OCI-LY3 (cell line): Measurements from ENCODE around the gene C3orf20.

Experiments
- H2AFZ ChIP-seq: fragments of 200-600, 300-600 bp; shearing (Covaris generic); 2 replicates; pipeline ENCODE4 v1.6.0; 2014; ENCODE audit warnings: antibody characterized with exemption, low read depth, low read length
- H3K27ac ChIP-seq: fragments of 200-600, 300-600 bp; sonication (generic); 2 replicates; pipeline ENCODE4 v1.5.1; 2014; ENCODE audit warnings: mild to moderate bottlenecking, low read length, moderate library complexity, mixed read lengths
- H3K27me3 ChIP-seq: fragments of 200-600, 300-600 bp; sonication (generic); 2 replicates; pipeline ENCODE4 v1.6.1; 2014; ENCODE audit warnings: low read depth, low read length, mixed read lengths
- H3K36me3 ChIP-seq: fragments of 200-600, 300-600 bp; sonication (generic); replicated peaks from 2 replicates; pipeline ENCODE3; 2014; ENCODE audit warnings: low read depth, low read length, mixed read lengths
- H3K4me1 ChIP-seq: fragments of 300-600, 200-600 bp; sonication (generic); 2 replicates; pipeline ENCODE4 v1.6.1; 2014; ENCODE audit warnings: low read length, mixed read lengths
- H3K4me2 ChIP-seq: fragments of 200-600, 300-600 bp; sonication (generic); 2 replicates; pipeline ENCODE4 v1.6.1; 2014; ENCODE audit warnings: low read length, mixed read lengths
- H3K4me3 ChIP-seq: fragments of 300-600, 200-600 bp; sonication (generic); 2 replicates; pipeline ENCODE4 v1.5.1; 2014; ENCODE audit warnings: antibody characterized with exemption, mild to moderate bottlenecking, low read length, moderate library complexity
- H3K79me2 ChIP-seq: fragments of 300-600, 200-600 bp; shearing (Covaris generic); 2 replicates; pipeline ENCODE4 v1.6.1; 2014; ENCODE audit warnings: mild to moderate bottlenecking, low read length, mixed read lengths
- H3K9ac ChIP-seq: fragments of 300-600, 200-600 bp; shearing (Covaris generic); 2 replicates; pipeline ENCODE4 v1.6.0; 2014; ENCODE audit warnings: mild to moderate bottlenecking, low read length, moderate library complexity
- H3K9me3 ChIP-seq: fragments of 200-600, 300-600 bp; shearing (Covaris generic); 2 replicates; pipeline ENCODE4 v1.6.1; 2014; ENCODE audit warnings: low read length, mixed read lengths; ENCODE audit not compliant: insufficient read depth
- H4K20me1 ChIP-seq: fragments of 200-600, 300-600 bp; sonication (generic); 2 replicates; pipeline ENCODE4 v1.6.1; 2016; ENCODE audit warnings: low read length, mixed read lengths; ENCODE audit not compliant: insufficient read depth
- CTCF ChIP-seq: fragments of 200-600, 300-600 bp; sonication (generic); IDR thresholded peaks from 2 replicates; pipeline ENCODE4 v1.5.1; 2014; ENCODE audit warnings: antibody characterized with exemption, low read length, low read depth
- EZH2phosphoT487 ChIP-seq: fragments of 200-600 bp; shearing (Covaris generic); IDR thresholded peaks from 2 replicates; pipeline ENCODE4 v1.6.1; 2018; ENCODE audit warnings: antibody characterized with exemption, mixed run types, low read depth

Gene C3orf20

DNA sequence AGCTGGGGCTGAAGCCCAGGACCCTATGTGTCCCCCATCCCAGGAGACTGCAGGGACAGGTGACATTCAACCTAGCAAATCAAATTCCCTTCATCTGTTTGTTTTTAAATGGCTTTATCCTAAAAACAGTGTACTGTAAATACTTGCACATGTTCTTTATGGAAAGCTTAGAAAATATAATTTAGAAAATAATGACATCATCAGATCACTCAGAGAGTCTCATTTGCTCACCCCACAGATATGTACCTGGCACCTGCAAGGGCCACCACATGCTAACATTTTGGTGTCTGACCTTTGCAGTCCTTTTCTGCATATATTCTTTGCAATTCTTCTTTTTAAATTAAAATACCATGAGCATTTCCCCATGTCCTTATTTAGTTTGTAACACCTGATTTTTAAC, 85.2 kb downstream of the C3orf20 start:
- TF ChIP-seq EZH2phosphoT487 (no peak), CTCF (no peak)
- Histone ChIP-seq H4K20me1 (no peaks in the 10 kb centered on the region), H3K27ac (no peak overlapping the region), H3K36me3 (no peaks in the 10 kb centered on the region), H3K9ac (no peak overlapping the region), H3K27me3 (peaks cover 2% of the 10 kb centered on the region; the same call in 1 of the 2 replicates), H3K4me1 (no peaks in the 10 kb centered on the region), H3K4me3 (no peak overlapping the region), H3K4me2 (no peak overlapping the region), H2AFZ (no peak overlapping the region), H3K9me3 (no peaks in the 10 kb centered on the region), H3K79me2 (no peaks in the 10 kb centered on the region)

GRCh38 chr3:14761121-14761672, 86.3 kb downstream of the C3orf20 start:
- no peaks in the 10 kb centered on the region for H3K36me3 ChIP-seq
- no peak overlapping the region for H3K4me3 ChIP-seq
- no peak overlapping the region for H3K4me2 ChIP-seq
- no peak overlapping the region for H3K9ac ChIP-seq
- TF ChIP-seq EZH2phosphoT487: no peak
- TF ChIP-seq CTCF: 0 out of 2 replicates have a peak, but pooled peaks have one; percentile 15
- no peak overlapping the region for H3K27ac ChIP-seq
- H2AFZ ChIP-seq: no peak overlapping the region
- H3K79me2 ChIP-seq: no peaks in the 10 kb centered on the region
- no peaks in the 10 kb centered on the region for H3K27me3 ChIP-seq
- H3K4me1 ChIP-seq: no peaks in the 10 kb centered on the region
- no peaks in the 10 kb centered on the region for H3K9me3 ChIP-seq
- H4K20me1 ChIP-seq: no peaks in the 10 kb centered on the region

DNA sequence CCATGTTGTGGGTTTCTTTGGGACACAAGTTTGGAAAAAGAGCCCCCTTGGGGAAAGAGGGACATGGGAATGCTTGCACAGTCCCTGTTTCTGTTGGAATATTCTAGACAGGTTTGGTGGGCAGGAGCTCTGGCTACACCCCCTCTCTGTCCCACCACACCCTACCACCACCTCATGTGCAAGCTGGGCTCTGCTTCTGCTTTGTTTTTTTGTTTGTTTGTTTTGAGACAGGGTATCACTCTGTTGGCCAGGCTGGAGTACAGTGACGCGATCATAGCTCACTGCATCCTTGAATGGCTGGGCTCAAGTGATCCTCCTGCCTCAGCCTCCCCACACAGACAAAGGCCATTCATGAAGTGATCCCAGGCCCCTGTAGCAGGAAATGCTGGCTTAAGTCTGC, 86.9 kb downstream of the C3orf20 start:
- Histone ChIP-seq H3K4me2 (no peak overlapping the region), H3K36me3 (no peaks in the 10 kb centered on the region), H3K9ac (no peak overlapping the region), H4K20me1 (no peaks in the 10 kb centered on the region), H2AFZ (no peak overlapping the region), H3K79me2 (no peaks in the 10 kb centered on the region), H3K9me3 (no peaks in the 10 kb centered on the region), H3K27ac (no peak overlapping the region), H3K27me3 (no peaks in the 10 kb centered on the region), H3K4me3 (no peak overlapping the region), H3K4me1 (no peaks in the 10 kb centered on the region)
- TF ChIP-seq CTCF: no peak
- no peak for TF ChIP-seq EZH2phosphoT487

GRCh38 chr3:14762701-14763100, 87.8 kb downstream of the C3orf20 start:
- H3K27me3 ChIP-seq: no peaks in the 10 kb centered on the region
- TF ChIP-seq CTCF: no peak
- no peak for TF ChIP-seq EZH2phosphoT487
- no peaks in the 10 kb centered on the region for H3K4me1 ChIP-seq
- H3K9me3 ChIP-seq: no peaks in the 10 kb centered on the region; the same call in 1 of the 2 replicates
- no peak overlapping the region for H2AFZ ChIP-seq
- H3K27ac ChIP-seq: no peak overlapping the region
- H3K79me2 ChIP-seq: no peaks in the 10 kb centered on the region
- H3K9ac ChIP-seq: no peak overlapping the region
- no peaks in the 10 kb centered on the region for H4K20me1 ChIP-seq
- no peak overlapping the region for H3K4me2 ChIP-seq
- H3K4me3 ChIP-seq: no peak overlapping the region
- H3K36me3 ChIP-seq: no peaks in the 10 kb centered on the region
